GM12875 (cell line): ENCODE results near the gene WDR44.

Source experiments
- H3K4me3 ChIP-seq: one replicate; pipeline ENCODE4 v1.5.1; 2011; ENCODE audit warnings: low read depth, low read length, control low read depth
- CTCF ChIP-seq: IDR thresholded peaks from 2 replicates; pipeline ENCODE4 v1.5.1; 2011; ENCODE audit warnings: low read depth, mild to moderate bottlenecking, control low read depth, inconsistent platforms, low read length, moderate library complexity, borderline replicate concordance; ENCODE audit not compliant: insufficient read depth

The WDR44 gene

GRCh38 chrX:118495061-118495921 lies 149.4 kb downstream of the WDR44 start, which contains the start of gene DOCK11:
TSS of gene DOCK11 (plus strand) at chrX:118495815. CDS start at chrX:118495972, 157 bp downstream.
- peak within 1 kb of the TSS; percentile 86 for H3K4me3 ChIP-seq
- no peak for TF ChIP-seq CTCF

GRCh38 chrX:118495958-118496762 lies 150.3 kb downstream of the WDR44 start:
- peak overlapping the region; percentile 86 for H3K4me3 ChIP-seq
- TF ChIP-seq CTCF, result no peak

GRCh38 chrX:118496763-118497079 lies 150.8 kb downstream of the WDR44 start:
- TF ChIP-seq CTCF, result no peak
- peak overlapping the region; percentile 86 for H3K4me3 ChIP-seq

GRCh38 chrX:118497180-118497818 lies 151.4 kb downstream of the WDR44 start:
- H3K4me3 ChIP-seq, result peak overlapping the region; percentile 86
- no peak for TF ChIP-seq CTCF

- H3K4me3 ChIP-seq, result no peak overlapping the region
- TF ChIP-seq CTCF, result no peak
These were observed 152.4 kb downstream of the WDR44 start for GRCh38 chrX:118498351-118498750.

GRCh38 chrX:118498755-118499154 lies 152.8 kb downstream of the WDR44 start:
- no peak for TF ChIP-seq CTCF

More at GRCh38 chrX:118498755-118499154, 152.8 kb downstream of the WDR44 start:
- H3K4me3 ChIP-seq, result no peak overlapping the region
